ENCODE measurements around the gene DEFB128.

DNA sequence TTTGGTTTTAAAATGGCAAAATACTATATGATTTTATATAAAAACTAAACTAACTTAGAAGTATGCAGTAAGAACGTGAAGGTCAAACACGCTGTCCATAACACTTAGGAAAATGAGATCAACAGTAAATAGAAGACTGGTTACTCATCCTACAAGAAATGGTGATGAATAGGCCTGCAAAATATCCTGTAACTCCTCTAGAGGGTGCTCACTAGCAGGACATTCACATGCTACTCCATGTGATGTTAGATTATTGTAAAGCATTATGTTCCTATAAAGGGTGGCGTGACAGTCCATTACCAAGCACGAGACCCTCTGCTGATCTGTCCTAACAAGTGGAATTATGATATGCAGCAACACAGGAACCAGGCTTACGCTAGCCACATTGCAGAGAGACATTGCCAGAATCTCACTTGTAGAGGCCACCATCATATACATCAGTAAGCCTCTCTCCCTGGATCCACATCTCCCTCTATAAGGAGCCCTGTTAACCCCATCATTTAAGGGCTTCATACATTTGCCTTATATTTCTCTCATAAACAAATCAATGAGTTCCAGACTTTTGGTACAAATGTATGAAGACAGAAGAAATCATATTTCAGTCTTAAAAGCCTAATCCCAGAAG is 19.5 kb upstream of the DEFB128 start:
- TF ChIP-seq, protein P1, sequence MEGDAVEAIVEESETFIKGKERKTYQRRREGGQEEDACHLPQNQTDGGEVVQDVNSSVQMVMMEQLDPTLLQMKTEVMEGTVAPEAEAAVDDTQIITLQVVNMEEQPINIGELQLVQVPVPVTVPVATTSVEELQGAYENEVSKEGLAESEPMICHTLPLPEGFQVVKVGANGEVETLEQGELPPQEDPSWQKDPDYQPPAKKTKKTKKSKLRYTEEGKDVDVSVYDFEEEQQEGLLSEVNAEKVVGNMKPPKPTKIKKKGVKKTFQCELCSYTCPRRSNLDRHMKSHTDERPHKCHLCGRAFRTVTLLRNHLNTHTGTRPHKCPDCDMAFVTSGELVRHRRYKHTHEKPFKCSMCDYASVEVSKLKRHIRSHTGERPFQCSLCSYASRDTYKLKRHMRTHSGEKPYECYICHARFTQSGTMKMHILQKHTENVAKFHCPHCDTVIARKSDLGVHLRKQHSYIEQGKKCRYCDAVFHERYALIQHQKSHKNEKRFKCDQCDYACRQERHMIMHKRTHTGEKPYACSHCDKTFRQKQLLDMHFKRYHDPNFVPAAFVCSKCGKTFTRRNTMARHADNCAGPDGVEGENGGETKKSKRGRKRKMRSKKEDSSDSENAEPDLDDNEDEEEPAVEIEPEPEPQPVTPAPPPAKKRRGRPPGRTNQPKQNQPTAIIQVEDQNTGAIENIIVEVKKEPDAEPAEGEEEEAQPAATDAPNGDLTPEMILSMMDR (IDR thresholded peaks at IDR 0.05; ENCODE audit: insufficient read depth, low read depth, low read length) = peak; percentile 58
- no peak for TF ChIP-seq EZH2 (IDR thresholded peaks at IDR 0.05; ENCODE audit: insufficient read depth, low read length)

Measured in astrocyte (in vitro differentiated cells and primary cell).